ENCODE results near the gene SYTL1.

- TF ChIP-seq, protein P1, sequence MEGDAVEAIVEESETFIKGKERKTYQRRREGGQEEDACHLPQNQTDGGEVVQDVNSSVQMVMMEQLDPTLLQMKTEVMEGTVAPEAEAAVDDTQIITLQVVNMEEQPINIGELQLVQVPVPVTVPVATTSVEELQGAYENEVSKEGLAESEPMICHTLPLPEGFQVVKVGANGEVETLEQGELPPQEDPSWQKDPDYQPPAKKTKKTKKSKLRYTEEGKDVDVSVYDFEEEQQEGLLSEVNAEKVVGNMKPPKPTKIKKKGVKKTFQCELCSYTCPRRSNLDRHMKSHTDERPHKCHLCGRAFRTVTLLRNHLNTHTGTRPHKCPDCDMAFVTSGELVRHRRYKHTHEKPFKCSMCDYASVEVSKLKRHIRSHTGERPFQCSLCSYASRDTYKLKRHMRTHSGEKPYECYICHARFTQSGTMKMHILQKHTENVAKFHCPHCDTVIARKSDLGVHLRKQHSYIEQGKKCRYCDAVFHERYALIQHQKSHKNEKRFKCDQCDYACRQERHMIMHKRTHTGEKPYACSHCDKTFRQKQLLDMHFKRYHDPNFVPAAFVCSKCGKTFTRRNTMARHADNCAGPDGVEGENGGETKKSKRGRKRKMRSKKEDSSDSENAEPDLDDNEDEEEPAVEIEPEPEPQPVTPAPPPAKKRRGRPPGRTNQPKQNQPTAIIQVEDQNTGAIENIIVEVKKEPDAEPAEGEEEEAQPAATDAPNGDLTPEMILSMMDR (IDR thresholded peaks at IDR 0.05), result no peak
- TF ChIP-seq POLR2AphosphoS5 (IDR thresholded peaks at IDR 0.05; ENCODE audit: insufficient read depth in 1 of 2, low read depth in 1 of 2) (no peak), POLR2A (IDR thresholded peaks at IDR 0.05) (no peak)
Observed at GRCh38 chr1:27306892-27307761, 34.7 kb upstream of the SYTL1 start.
